ENCODE data around the gene ARHGEF28.

Gene ARHGEF28

DNA sequence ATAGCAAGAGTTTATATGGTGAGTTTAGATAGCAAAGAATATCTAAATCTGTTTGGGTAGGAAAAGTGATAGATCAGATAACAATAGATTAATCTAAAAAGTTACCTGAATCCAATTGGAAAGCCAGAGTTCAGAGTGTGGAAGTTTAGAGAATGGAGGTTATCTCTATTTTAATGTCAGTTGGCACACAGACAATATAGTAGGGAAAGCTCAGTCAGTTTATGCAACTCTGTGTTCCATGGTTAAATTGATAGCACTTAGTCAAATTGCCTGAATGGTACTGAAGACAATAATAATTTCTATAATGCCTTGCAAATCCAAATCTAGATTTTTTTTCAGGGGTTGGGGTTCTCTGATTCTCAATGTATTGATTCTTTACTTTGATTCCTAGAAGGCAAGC, 77.0 kb downstream of the ARHGEF28 start:
- DNase-seq (ENCODE audit: insufficient read length, low spot score) (no peak), FAIRE-seq (no peak)
- TF ChIP-seq, protein P1, sequence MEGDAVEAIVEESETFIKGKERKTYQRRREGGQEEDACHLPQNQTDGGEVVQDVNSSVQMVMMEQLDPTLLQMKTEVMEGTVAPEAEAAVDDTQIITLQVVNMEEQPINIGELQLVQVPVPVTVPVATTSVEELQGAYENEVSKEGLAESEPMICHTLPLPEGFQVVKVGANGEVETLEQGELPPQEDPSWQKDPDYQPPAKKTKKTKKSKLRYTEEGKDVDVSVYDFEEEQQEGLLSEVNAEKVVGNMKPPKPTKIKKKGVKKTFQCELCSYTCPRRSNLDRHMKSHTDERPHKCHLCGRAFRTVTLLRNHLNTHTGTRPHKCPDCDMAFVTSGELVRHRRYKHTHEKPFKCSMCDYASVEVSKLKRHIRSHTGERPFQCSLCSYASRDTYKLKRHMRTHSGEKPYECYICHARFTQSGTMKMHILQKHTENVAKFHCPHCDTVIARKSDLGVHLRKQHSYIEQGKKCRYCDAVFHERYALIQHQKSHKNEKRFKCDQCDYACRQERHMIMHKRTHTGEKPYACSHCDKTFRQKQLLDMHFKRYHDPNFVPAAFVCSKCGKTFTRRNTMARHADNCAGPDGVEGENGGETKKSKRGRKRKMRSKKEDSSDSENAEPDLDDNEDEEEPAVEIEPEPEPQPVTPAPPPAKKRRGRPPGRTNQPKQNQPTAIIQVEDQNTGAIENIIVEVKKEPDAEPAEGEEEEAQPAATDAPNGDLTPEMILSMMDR (IDR thresholded peaks at IDR 0.05; ENCODE audit: insufficient read depth, missing control alignments): no peak

- DNase-seq (ENCODE audit: insufficient read length, low spot score) (no peak), FAIRE-seq (no peak)
- TF ChIP-seq, protein P1 (IDR thresholded peaks at IDR 0.05; ENCODE audit: insufficient read depth, missing control alignments): no peak
Measured at GRCh38 chr5:73705364-73705763, 79.4 kb downstream of the ARHGEF28 start.

DNA sequence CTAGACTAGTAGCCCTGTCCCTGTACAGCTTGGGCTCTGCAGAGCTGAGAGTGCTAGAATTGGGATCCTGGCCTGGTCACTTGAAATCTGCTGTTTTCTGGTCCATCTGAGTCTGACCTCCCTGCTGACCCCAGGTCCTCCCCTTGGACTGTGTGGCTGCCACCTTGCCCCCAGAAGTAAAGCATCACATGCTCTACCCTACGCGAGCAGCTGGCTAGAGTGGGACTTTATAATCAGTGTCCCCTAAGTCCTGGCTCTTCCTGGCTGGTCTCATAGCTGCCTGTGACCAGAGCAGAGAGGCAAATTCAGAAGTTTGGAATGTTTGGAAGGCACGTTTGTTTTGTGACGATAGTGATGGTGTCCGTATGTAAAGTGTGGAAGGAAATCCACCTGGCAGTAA, 81.0 kb downstream of the ARHGEF28 start:
- DNase-seq (ENCODE audit: insufficient read length, low spot score): no peak
- FAIRE-seq: no peak
- TF ChIP-seq, protein P1 (IDR thresholded peaks at IDR 0.05; ENCODE audit: insufficient read depth, missing control alignments): no peak

GRCh38 chr5:73709536-73710129, 83.6 kb downstream of the ARHGEF28 start:
- TF ChIP-seq, protein P1 (IDR thresholded peaks at IDR 0.05; ENCODE audit: insufficient read depth, missing control alignments): no peak
- DNase-seq (ENCODE audit: insufficient read length, low spot score) (no peak), FAIRE-seq (no peak)

DNA sequence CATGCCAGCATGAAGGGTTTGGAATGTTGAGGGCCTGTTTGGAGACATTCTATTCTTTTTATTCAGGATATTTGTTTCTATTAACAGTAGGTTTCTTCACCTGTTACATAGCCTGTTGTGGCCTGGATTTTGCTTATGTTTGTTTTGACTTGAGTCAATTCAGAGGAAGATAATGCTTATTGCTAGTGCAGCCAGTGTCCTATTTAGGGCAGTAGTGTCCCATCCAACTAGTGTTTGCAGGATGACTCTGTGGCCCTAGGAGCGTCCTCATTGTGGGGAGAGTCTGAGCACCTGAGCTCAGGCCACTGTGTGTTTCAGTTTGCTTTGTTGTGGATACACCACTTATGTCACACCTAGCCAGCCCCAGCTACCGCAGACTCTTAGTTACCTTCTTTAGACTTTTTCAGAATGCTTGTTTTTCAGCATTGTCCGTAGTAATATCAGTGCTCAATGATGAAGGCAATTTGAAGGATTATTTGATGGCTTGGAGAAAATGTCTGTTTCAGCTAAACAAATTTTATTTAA, 90.3 kb downstream of the ARHGEF28 start:
- FAIRE-seq: no peak
- TF ChIP-seq, protein P1 (IDR thresholded peaks at IDR 0.05; ENCODE audit: insufficient read depth, missing control alignments): no peak
- DNase-seq (ENCODE audit: insufficient read length, low spot score): no peak

DNA sequence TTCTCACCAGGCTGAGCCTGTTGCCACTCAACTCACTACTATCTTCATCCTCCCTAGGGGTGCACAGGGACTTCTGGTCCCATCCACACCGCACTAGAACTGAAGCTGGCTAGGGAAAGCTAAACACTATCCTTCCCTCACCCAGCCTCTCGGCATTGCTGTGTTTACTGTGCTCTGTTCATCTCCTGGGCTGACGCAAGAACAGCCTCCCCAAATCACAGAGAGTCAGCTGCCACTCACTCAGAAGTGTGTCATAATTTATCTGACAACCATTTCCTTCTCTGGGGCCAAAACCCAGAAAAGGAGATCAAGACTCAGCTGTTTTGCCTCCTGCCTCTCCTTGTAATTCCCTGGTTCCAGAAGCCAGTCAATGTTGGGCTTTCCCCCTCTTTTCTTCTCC, 92.8 kb downstream of the ARHGEF28 start:
- FAIRE-seq: no peak
- no peak for DNase-seq (ENCODE audit: insufficient read length, low spot score)
- TF ChIP-seq, protein P1 (IDR thresholded peaks at IDR 0.05; ENCODE audit: insufficient read depth, missing control alignments): no peak

DNA sequence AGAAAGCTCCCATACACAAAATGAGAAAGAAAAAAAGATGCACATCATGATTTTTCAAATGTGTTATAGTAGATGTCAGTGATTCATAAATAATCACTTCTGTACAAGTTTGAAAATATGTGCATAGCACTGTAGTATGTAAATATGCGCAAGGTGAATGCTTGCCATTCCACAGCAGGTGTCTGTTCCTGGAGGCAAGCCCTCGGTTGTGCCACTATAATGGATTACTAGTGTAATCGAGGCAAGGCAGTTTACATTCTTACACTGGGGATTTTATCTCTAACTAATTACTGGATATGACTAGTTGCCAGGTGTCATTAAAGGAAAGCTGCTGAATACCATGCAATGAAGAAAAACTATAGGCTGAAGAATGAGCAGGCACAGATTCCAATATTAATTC, 93.6 kb downstream of the ARHGEF28 start:
- FAIRE-seq: no peak
- TF ChIP-seq, protein P1 (IDR thresholded peaks at IDR 0.05; ENCODE audit: insufficient read depth, missing control alignments): no peak
- DNase-seq (ENCODE audit: insufficient read length, low spot score): no peak

Data from D721Med (cell line).